Measurements from ENCODE around the gene RASA2. TPM values are rescaled to one million over a fixed set of nuclear protein-coding genes. Genes with fewer than 3 reads are reported as not detected.

RASA2 gene
- total and polyA plus RNA-seq, 2 of the 8 experiments (the other 6 are each of a cell fraction or from before 2014, with no cell fraction given): 3.5 to 15.9 TPM

GRCh38 chr3:141618103-141618910, 131.5 kb downstream of the RASA2 start (continued):
- TF ChIP-seq CHD7 (IDR thresholded peaks at IDR 0.05; ENCODE audit: insufficient replicate concordance, low read length): no peak
- no peak for TF ChIP-seq ASH2L (IDR thresholded peaks at IDR 0.05; ENCODE audit: low read length)
- TF ChIP-seq TBP (IDR thresholded peaks at IDR 0.05; ENCODE audit: low read depth, low read length): no peak
- no peak for TF ChIP-seq SUZ12 (IDR thresholded peaks at IDR 0.05; ENCODE audit: low read length)
- no peak for TF ChIP-seq CREB1 (IDR thresholded peaks at IDR 0.05)
- TF ChIP-seq CBX8 (IDR thresholded peaks at IDR 0.05; ENCODE audit: borderline replicate concordance, low read depth, low read length): no peak
- TF ChIP-seq YY1 (IDR thresholded peaks at IDR 0.05; ENCODE audit: low read depth, low read length): no peak
- no peak for TF ChIP-seq JUN (IDR thresholded peaks at IDR 0.05; ENCODE audit: low read depth, low read length)
- no peak for TF ChIP-seq BACH1 (IDR thresholded peaks at IDR 0.05; ENCODE audit: low read length)
- TF ChIP-seq SIRT6 (IDR thresholded peaks at IDR 0.05; ENCODE audit: low read length): no peak
- no peak for TF ChIP-seq NRF1 (IDR thresholded peaks at IDR 0.05; ENCODE audit: low read depth, low read length)
- TF ChIP-seq JUND (IDR thresholded peaks at IDR 0.05; ENCODE audit: low read length): no peak

Measured in H1 (cell line).